Heart left ventricle (tissue), 16 donors: ENCODE measurements around the gene FAN1. TPM values are rescaled to one million over a fixed set of nuclear protein-coding genes. Genes with fewer than 3 reads are reported as not detected.

Experiments used
- ATAC-seq, 4 donors: fragments of 200-7000 bp; cut with Tn5 transposase; one replicate each; pipeline ENCODE4 v1.9.1; 2020 to 2022; ENCODE audit warnings: moderate library complexity in 4 of 4, mild to moderate bottlenecking in 3 of 4, moderate number of reproducible peaks in 1 of 4
- DNase-seq, 5 donors: peaks; one replicate each; pipeline ENCODE4 v3.0.0-alpha.2; 2020
- H3K27ac ChIP-seq, 12 donors: fragments of 200-600 bp; sonication (generic) in 4 of 12; one replicate each; pipeline versions ENCODE4 v1.5.0 to v1.8.0; 2016 to 2022; ENCODE audit warnings: mild to moderate bottlenecking in 2 of 12
- H3K27me3 ChIP-seq, 9 donors: fragments of 200-600 bp; sonication (generic) in 2 of 9; one replicate each; pipeline versions ENCODE4 v1.5.1 to v1.8.0; 2016 to 2022; ENCODE audit warnings: mild to moderate bottlenecking in 3 of 9
- H3K36me3 ChIP-seq, 9 donors: fragments of 200-600 bp; sonication (generic) in 2 of 9; one replicate each; pipeline versions ENCODE4 v1.5.0 to v1.8.0; 2018 to 2022; ENCODE audit warnings: mild to moderate bottlenecking in 2 of 9
- H3K4me1 ChIP-seq, 12 donors: fragments of 200-600 bp; sonication (generic) in 4 of 12; one replicate each; pipeline versions ENCODE4 v1.5.0 to v1.8.0; 2016 to 2022; ENCODE audit warnings: mild to moderate bottlenecking in 3 of 12
- H3K4me3 ChIP-seq, 12 donors: fragments of 200-600 bp; sonication (generic) in 4 of 12; one replicate each; pipeline versions ENCODE4 v1.5.0 to v1.8.0; 2017 to 2022; ENCODE audit warnings: mild to moderate bottlenecking in 9 of 12, moderate library complexity in 4 of 12
- H3K9me3 ChIP-seq, 12 donors: fragments of 200-600 bp; sonication (generic) in 4 of 12; one replicate each; pipeline versions ENCODE4 v1.5.0 to v1.8.0; 2016 to 2022; ENCODE audit warnings: mild to moderate bottlenecking in 1 of 12
- POLR2A ChIP-seq, 2 donors: fragments of 450-650 bp; IDR thresholded peaks; one replicate each; pipeline ENCODE4 v1.6.1; 2017; ENCODE audit warnings: antibody characterized with exemption in 2 of 2, mild to moderate bottlenecking in 2 of 2, moderate library complexity in 2 of 2
- WGBS, 4 donors: extraction: QIAGEN DNeasy Blood & Tissue Kit in 2 of 4; methylation state at CpG; one replicate each; pipeline versions ENCODE4 v1.1.5 to v1.1.7; 2013 to 2018; 5-methylcytosine and 5-hydroxymethylcytosine counted together
- intact Hi-C, 10 donors: fragments of 100-400 bp; cut with DNase I; formaldehyde crosslinking; loops; one replicate each; pipeline versions ENCODE4 v1.11.1 to v1.14.2; 2022
- polyA plus RNA-seq, 2 donors: library from polyadenylated mRNA; stranded (reverse); fragments of 200-250 nt; gene quantifications; one replicate each; pipeline ENCODE4 v1.2.3, GENCODE V29; 2013
- total RNA-seq, 9 donors: library from RNA; depleted of rRNA in 2 of 9; stranded (reverse); fragments of >200 nt in 2 of 9; fragmentation: NEBNext Ultra II Directional in 3 of 9; extraction: Animal tissue kit (Norgen Biotek cat#: 25700) in 3 of 9; gene quantifications; one replicate each; pipeline versions ENCODE4 v1.1.0 to v1.2.4, GENCODE V29; 2016 to 2023
- TF ChIP-seq, protein P1 (sequence below), 12 donors: fragments of 200-600 bp; sonication (generic) in 4 of 12; IDR thresholded peaks; one replicate each; pipeline versions ENCODE4 v1.5.0 to v1.8.0; 2018 to 2022; ENCODE audit warnings: antibody characterized with exemption in 12 of 12, mild to moderate bottlenecking in 5 of 12
- donor health status: ischemic (EF 13 %, LVEDD 7.1; RV severe dilation, severe dysfunction).
- donor health status: healthy with polysubstance abuse.
- donor health status: DM: no; HTN: yes; CAD: no.
- donor health status: DM: no; HTN: no; CAD: no.
- donor health status: ischemic (EF 25% LVEDD 6.9; RV normal size, moderate dysfunction).
- donor health status: ischemic (EF 25% LVEDD 5.7; RV mildly dilated, moderate dysfunction).
- donor health status: healthy.
- donor health status: DM: yes; HTN: yes; CAD: no.
- donor health status: ischemic (EF 35%, LVEDD 5.7; RV mildly dilated, moderate dysfunction).
- donor health status: nonischemic (EF 11% LVEDD 7.7; RV severe dilation, severe dysfunction).
- donor health status: DM: yes; HTN: yes; CAD: no.
- donor health status: PGD.
- donor health status: ischemic (EF 29% LVEDD 5.4; RV normal size, mild dysfunction).
- donor health status: nonischemic (EF 23%, LVEDD 6.1; RV moderate dilation, normal function).

The FAN1 gene
- total and polyA plus RNA-seq, 11 donors: 7.3 to 21.4 (median 17.5) TPM

DNA sequence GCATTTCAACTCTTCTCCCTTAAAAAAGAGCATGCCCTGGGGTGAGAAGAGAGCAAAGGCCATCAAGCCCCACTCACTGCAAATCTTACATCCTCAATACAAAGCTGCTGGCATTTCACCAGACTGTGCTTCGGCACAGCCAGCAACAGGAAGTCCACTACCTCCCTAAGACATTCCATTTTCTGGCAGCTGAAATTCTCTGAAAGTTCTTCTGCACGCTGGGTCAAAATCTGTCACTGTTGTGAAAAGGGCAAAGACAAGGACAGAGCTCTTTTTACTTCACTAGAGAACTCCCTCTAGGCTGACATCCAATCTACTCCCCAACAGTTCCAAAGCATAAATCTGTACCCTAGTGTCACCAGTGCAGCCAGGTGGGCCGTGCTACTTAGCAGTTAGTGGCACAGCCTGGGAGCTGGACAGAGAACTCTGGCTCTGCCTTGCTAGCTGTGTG, 81.4 kb downstream of the FAN1 start:
- intact Hi-C loops: loop anchor here in 5 of 10 donors (10.0 kb wide), 3 partner anchors 60 to 150 kb away; no protein-coding TSS in a partner anchor
- 7 to 16% (median 14%) methylated on average over 3 of the region's 3 CpGs for WGBS, 4 donors
- Histone ChIP-seq H3K36me3 (peaks cover 0 to 62% (median 9%) of the 10 kb centered on the region in 9 donors), H3K27ac (peak overlapping the region in 10 of 12 donors; percentile 1 to 57 (median 44)), H3K9me3 (no peaks in the 10 kb centered on the region), H3K4me1 (peaks cover 0 to 88% (median 70%) of the 10 kb centered on the region in 12 donors), H3K4me3 (peak overlapping the region in 1 of 12 donors; percentile 16), H3K27me3 (no peaks in the 10 kb centered on the region)
- TF ChIP-seq, protein P1, sequence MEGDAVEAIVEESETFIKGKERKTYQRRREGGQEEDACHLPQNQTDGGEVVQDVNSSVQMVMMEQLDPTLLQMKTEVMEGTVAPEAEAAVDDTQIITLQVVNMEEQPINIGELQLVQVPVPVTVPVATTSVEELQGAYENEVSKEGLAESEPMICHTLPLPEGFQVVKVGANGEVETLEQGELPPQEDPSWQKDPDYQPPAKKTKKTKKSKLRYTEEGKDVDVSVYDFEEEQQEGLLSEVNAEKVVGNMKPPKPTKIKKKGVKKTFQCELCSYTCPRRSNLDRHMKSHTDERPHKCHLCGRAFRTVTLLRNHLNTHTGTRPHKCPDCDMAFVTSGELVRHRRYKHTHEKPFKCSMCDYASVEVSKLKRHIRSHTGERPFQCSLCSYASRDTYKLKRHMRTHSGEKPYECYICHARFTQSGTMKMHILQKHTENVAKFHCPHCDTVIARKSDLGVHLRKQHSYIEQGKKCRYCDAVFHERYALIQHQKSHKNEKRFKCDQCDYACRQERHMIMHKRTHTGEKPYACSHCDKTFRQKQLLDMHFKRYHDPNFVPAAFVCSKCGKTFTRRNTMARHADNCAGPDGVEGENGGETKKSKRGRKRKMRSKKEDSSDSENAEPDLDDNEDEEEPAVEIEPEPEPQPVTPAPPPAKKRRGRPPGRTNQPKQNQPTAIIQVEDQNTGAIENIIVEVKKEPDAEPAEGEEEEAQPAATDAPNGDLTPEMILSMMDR (IDR thresholded peaks at IDR 0.05): no peak
- TF ChIP-seq POLR2A (IDR thresholded peaks at IDR 0.05): no peak
- peak in 3 of 5 donors; percentile 29 to 39 (median 32) for DNase-seq
- ATAC-seq: peak; percentile 42 to 86 (median 54)

DNA sequence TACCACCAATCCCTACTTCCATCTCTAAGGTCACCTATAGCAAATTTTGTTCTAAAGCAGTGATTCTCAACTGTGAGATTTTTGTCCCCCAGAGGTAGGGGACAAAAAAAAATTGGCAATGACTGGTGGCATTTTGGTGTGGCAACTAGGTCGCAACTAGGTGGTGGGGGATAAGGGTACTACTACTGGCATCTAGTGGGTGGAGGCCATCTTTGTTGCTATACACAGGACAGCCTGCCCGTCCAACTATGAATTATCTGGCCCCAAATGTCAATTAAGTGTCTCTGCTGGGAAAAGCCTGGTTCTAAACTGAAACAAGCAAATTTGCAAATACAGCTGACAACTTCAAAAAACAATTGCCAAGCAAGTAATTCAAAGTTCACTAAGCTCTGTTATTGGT, 86.3 kb downstream of the FAN1 start:
- intact Hi-C loops: loop anchor here in 4 of 10 donors (2.0 to 10.0 kb wide), 8 partner anchors 42 to 499 kb away; partner anchors contain the start of genes FAN1 (in 1 of the 4) and KLF13 (in 1 of the 4)
- H3K4me3 ChIP-seq: peak overlapping the region in 10 of 12 donors; percentile 82 to 99 (median 94)
- H3K36me3 ChIP-seq: peaks cover 0 to 32% (median 9%) of the 10 kb centered on the region in 9 donors
- 48 to 51% (median 49%) methylated on average over 2 of the region's 2 CpGs for WGBS, 4 donors
- ATAC-seq: no peak
- H3K27ac ChIP-seq: peak overlapping the region in 5 of 12 donors; percentile 32 to 98 (median 97)
- peaks cover 0 to 63% (median 53%) of the 10 kb centered on the region in 12 donors for H3K4me1 ChIP-seq
- no peak for TF ChIP-seq POLR2A (IDR thresholded peaks at IDR 0.05)
- TF ChIP-seq, protein P1 (IDR thresholded peaks at IDR 0.05): no peak
- no peaks in the 10 kb centered on the region for H3K27me3 ChIP-seq
- H3K9me3 ChIP-seq: no peaks in the 10 kb centered on the region
- no peak for DNase-seq

DNA sequence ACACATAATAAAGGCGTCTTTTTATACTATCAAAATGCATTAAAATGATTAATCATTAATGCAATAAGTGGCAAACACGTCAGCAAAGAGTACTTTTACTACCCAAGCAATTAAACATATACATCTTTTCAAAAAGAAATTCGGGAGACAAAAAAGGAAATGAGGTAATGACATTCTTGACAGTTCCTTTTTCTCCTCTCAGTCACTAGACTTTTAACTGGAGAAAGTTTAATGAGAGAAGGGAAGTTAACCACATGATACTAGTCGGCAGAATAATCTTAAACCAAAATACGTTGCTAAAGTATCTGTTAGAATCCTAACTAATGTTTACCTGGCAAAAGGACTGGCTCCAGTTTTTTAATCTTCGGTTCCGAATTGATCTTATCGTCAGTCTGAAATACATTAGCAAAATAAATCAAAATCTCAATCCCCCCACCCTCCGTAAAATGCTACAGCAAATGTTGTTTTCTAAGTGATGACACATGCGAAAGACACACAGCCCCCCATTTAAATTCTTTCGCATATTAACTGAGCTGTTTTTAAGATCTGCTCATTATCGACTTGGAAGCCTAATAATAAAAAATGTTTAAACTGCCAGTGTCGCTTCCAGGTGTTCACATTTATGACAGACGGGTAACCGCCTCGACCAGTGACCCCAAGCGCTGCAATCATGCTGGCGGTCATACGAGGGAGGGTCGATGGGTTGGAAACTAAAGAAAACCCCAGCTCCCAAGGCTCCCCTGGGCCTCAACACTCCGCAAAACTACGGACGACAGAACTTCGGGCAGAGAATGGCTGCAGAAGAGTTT, 86.9 kb downstream of the FAN1 start:
- peak in 1 of 4 donors; percentile 23 for ATAC-seq

More for the DNA sequence above, 86.9 kb downstream of the FAN1 start:
- peaks cover 0 to 56% (median 47%) of the 10 kb centered on the region in 12 donors for H3K4me1 ChIP-seq
- intact Hi-C loops: loop anchor here in 4 of 10 donors (2.0 to 10.0 kb wide), 8 partner anchors 42 to 498 kb away; partner anchors contain the start of genes FAN1 (in 1 of the 4) and KLF13 (in 1 of the 4)
- no peaks in the 10 kb centered on the region for H3K9me3 ChIP-seq
- peak overlapping the region; percentile 82 to 99 (median 94) for H3K4me3 ChIP-seq
- H3K27me3 ChIP-seq: no peaks in the 10 kb centered on the region
- peak in 1 of 5 donors; percentile 22 for DNase-seq
- peaks cover 0 to 27% (median 7%) of the 10 kb centered on the region in 9 donors for H3K36me3 ChIP-seq
- TF ChIP-seq, protein P1 (IDR thresholded peaks at IDR 0.05): no peak
- no peak for TF ChIP-seq POLR2A (IDR thresholded peaks at IDR 0.05)
- peak overlapping the region; percentile 89 to 99 (median 96) for H3K27ac ChIP-seq
- 4 to 6% (median 5%) methylated on average over 24 of the region's 24 CpGs for WGBS, 4 donors
